Small intestine (tissue), 7 donors: ENCODE results near the gene CEP250. TPM values are rescaled to one million over a fixed set of nuclear protein-coding genes. Genes with fewer than 3 reads are reported as not detected.
A peak's percentile ranks its signal among the peaks of the same experiment; 100 is the strongest.

Source experiments
- DNase-seq, 2 donors: peaks; one replicate each; pipeline versions ENCODE4 v3.0.0 to v3.0.0-alpha.2; 2013
- FAIRE-seq: peaks from 2 replicates; lab custom pipeline; 2012; peaks lifted over from hg19 to GRCh38; lab: Jason Lieb, UNC
- H3K27ac ChIP-seq, 3 donors: one replicate each; pipeline ENCODE4 v1.5.1; 2013; ENCODE audit warnings: low read length in 2 of 3, mild to moderate bottlenecking in 2 of 3, control low read depth in 1 of 3, inconsistent platforms in 1 of 3, low read depth in 1 of 3, moderate library complexity in 1 of 3
- H3K27me3 ChIP-seq, 3 donors: one replicate each; pipeline ENCODE4 v1.6.1; 2013; ENCODE audit warnings: low read length in 3 of 3, inconsistent platforms in 1 of 3; ENCODE audit not compliant: control insufficient read depth in 3 of 3, insufficient read depth in 3 of 3
- H3K36me3 ChIP-seq, 3 donors: one replicate each; pipeline ENCODE4 v1.6.1; 2013; ENCODE audit warnings: low read length in 3 of 3, inconsistent platforms in 1 of 3, low read depth in 1 of 3, mild to moderate bottlenecking in 1 of 3, moderate library complexity in 1 of 3; ENCODE audit not compliant: control insufficient read depth in 3 of 3, insufficient read depth in 2 of 3
- H3K4me1 ChIP-seq, 3 donors: one replicate each; pipeline ENCODE4 v1.6.1; 2013; ENCODE audit warnings: low read length in 2 of 3, inconsistent platforms in 1 of 3, low read depth in 1 of 3, mild to moderate bottlenecking in 1 of 3, moderate library complexity in 1 of 3; ENCODE audit not compliant: control insufficient read depth in 3 of 3, insufficient read depth in 2 of 3
- H3K4me3 ChIP-seq, 3 donors: one replicate each; pipeline ENCODE4 v1.5.1; 2013; ENCODE audit warnings: low read length in 3 of 3, control low read depth in 1 of 3, inconsistent platforms in 1 of 3, low read depth in 1 of 3, mild to moderate bottlenecking in 1 of 3, moderate library complexity in 1 of 3
- H3K9me3 ChIP-seq, 2 donors: one replicate each; pipeline ENCODE4 v1.6.1; 2013; ENCODE audit warnings: low read depth in 1 of 2, low read length in 1 of 2; ENCODE audit not compliant: control insufficient read depth in 2 of 2, insufficient read depth in 1 of 2
- WGBS, 3 donors: extraction: QIAGEN DNeasy Blood & Tissue Kit; methylation state at CpG; one replicate each; pipeline ENCODE4 v1.1.7; 2013; 5-methylcytosine and 5-hydroxymethylcytosine counted together
- polyA plus RNA-seq, 4 donors: library from polyadenylated mRNA; stranded (reverse) in 3 of 4; unstranded in 1 of 4; fragments of 200-250 nt in 3 of 4; fragments of 120-200 nt in 1 of 4; gene quantifications; one replicate each; pipeline versions ENCODE4 v1.2.1 to v1.2.3, GENCODE V29; 2013
- donor health status: healthy with polysubstance abuse.
- donor health status: control.
- donor health status: control.
- donor health status: Bipolar disorder and iron deficiency.
- donor health status: healthy.

The CEP250 gene
- polyA plus RNA-seq, 4 donors: 3.0 to 31.7 (median 8.8) TPM

- H3K36me3 ChIP-seq: peaks cover 2 to 90% (median 13%) of the 10 kb centered on the region in 3 donors
- H3K27me3 ChIP-seq: no peaks in the 10 kb centered on the region
- H3K4me3 ChIP-seq: no peak overlapping the region
- DNase-seq: no peak
- H3K4me1 ChIP-seq: peaks cover 0 to 5% (median 0%) of the 10 kb centered on the region in 3 donors
- 96 to 98% (median 98%) methylated on average over 5 of the region's 5 CpGs for WGBS, 3 donors
- no peak for FAIRE-seq
- no peaks in the 10 kb centered on the region for H3K9me3 ChIP-seq
- no peak overlapping the region for H3K27ac ChIP-seq
Observed at GRCh38 chr20:35504751-35505150, 49.4 kb downstream of the CEP250 start.

- Histone ChIP-seq H3K36me3 (peaks cover 4 to 91% (median 13%) of the 10 kb centered on the region in 3 donors), H3K27me3 (no peaks in the 10 kb centered on the region), H3K4me3 (no peak overlapping the region), H3K27ac (no peak overlapping the region), H3K9me3 (no peaks in the 10 kb centered on the region), H3K4me1 (peaks cover 0 to 5% (median 0%) of the 10 kb centered on the region in 3 donors)
- FAIRE-seq (no peak), DNase-seq (no peak)
- WGBS, 3 donors: 54 to 72% (median 59%) methylated on average over 3 of the region's 3 CpGs
Observed at GRCh38 chr20:35506179-35506578, 50.8 kb downstream of the CEP250 start.

GRCh38 chr20:35506872-35507638 is 51.7 kb downstream of the CEP250 start:
- Histone ChIP-seq H3K4me1 (peaks cover 0 to 5% (median 0%) of the 10 kb centered on the region in 3 donors), H3K36me3 (peaks cover 4 to 91% (median 12%) of the 10 kb centered on the region in 3 donors), H3K4me3 (no peak overlapping the region), H3K9me3 (no peaks in the 10 kb centered on the region), H3K27me3 (no peaks in the 10 kb centered on the region), H3K27ac (no peak overlapping the region)
- WGBS, 3 donors: 84 to 90% (median 88%) methylated on average over 6 of the region's 6 CpGs
- FAIRE-seq: no peak
- no peak for DNase-seq

- 81 to 87% (median 85%) methylated on average over 10 of the region's 10 CpGs for WGBS, 3 donors
- no peaks in the 10 kb centered on the region for H3K9me3 ChIP-seq
Observed at GRCh38 chr20:35508493-35509218, 53.3 kb downstream of the CEP250 start.

GRCh38 chr20:35510951-35511735 is 55.7 kb downstream of the CEP250 start:
- H3K27ac ChIP-seq: no peak overlapping the region
- no peaks in the 10 kb centered on the region for H3K9me3 ChIP-seq
- H3K27me3 ChIP-seq: no peaks in the 10 kb centered on the region
- peaks cover 0 to 5% (median 0%) of the 10 kb centered on the region in 3 donors for H3K4me1 ChIP-seq
- 86 to 91% (median 91%) methylated on average over 11 to 12 of the region's 12 CpGs for WGBS, 3 donors
- no peak overlapping the region for H3K4me3 ChIP-seq
- DNase-seq (no peak), FAIRE-seq (no peak)
- peaks cover 8 to 87% (median 12%) of the 10 kb centered on the region in 3 donors for H3K36me3 ChIP-seq

More at GRCh38 chr20:35508493-35509218, 53.3 kb downstream of the CEP250 start:
- DNase-seq (no peak), FAIRE-seq (no peak)
- no peaks in the 10 kb centered on the region for H3K27me3 ChIP-seq
- peaks cover 8 to 89% (median 8%) of the 10 kb centered on the region in 3 donors for H3K36me3 ChIP-seq
- peaks cover 0 to 5% (median 0%) of the 10 kb centered on the region in 3 donors for H3K4me1 ChIP-seq
- no peak overlapping the region for H3K27ac ChIP-seq
- H3K4me3 ChIP-seq: no peak overlapping the region

GRCh38 chr20:35511814-35512420 is 56.5 kb downstream of the CEP250 start:
- no peak for FAIRE-seq
- Histone ChIP-seq H3K27ac (no peak overlapping the region), H3K9me3 (no peaks in the 10 kb centered on the region), H3K4me1 (peaks cover 0 to 1% (median 0%) of the 10 kb centered on the region in 3 donors), H3K36me3 (peaks cover 8 to 83% (median 12%) of the 10 kb centered on the region in 3 donors), H3K27me3 (no peaks in the 10 kb centered on the region), H3K4me3 (no peak overlapping the region)
- WGBS, 3 donors: 93 to 97% (median 95%) methylated on average over 2 of the region's 2 CpGs
- peak; percentile 44 to 54 for DNase-seq

- Histone ChIP-seq H3K27ac (no peak overlapping the region), H3K4me1 (no peaks in the 10 kb centered on the region), H3K9me3 (no peaks in the 10 kb centered on the region), H3K36me3 (peaks cover 7 to 58% (median 12%) of the 10 kb centered on the region in 3 donors), H3K27me3 (no peaks in the 10 kb centered on the region), H3K4me3 (no peak overlapping the region)
- DNase-seq: no peak
- WGBS, 3 donors: 79 to 87% (median 80%) methylated on average over 11 of the region's 11 CpGs
- no peak for FAIRE-seq
Observed at GRCh38 chr20:35514371-35514932, 59.1 kb downstream of the CEP250 start.
